HUES64 (cell line): Measurements from ENCODE around the gene CAAP1.
A peak's percentile ranks its signal among the peaks of the same experiment; 100 is the strongest.
"Not testable (repeated sequence)": the region's sequence is repeated elsewhere in the genome, so short reads cannot be mapped to it uniquely, and the experiment has no call there.

Source experiments
- H3K27ac ChIP-seq: 2 replicates; pipeline ENCODE4 v1.7.0; 2013; ENCODE audit warnings: low read depth, low read length, inconsistent platforms
- H3K27me3 ChIP-seq: 2 replicates; pipeline ENCODE4 v1.6.1; 2013; ENCODE audit warnings: mild to moderate bottlenecking, low read length; ENCODE audit not compliant: insufficient read depth
- H3K36me3 ChIP-seq: 2 replicates; pipeline ENCODE4 v1.6.1; 2013; ENCODE audit warnings: mild to moderate bottlenecking, low read length; ENCODE audit not compliant: insufficient read depth
- H3K4me1 ChIP-seq: 2 replicates; pipeline ENCODE4 v1.6.1; 2013; ENCODE audit warnings: mild to moderate bottlenecking, low read length, moderate library complexity; ENCODE audit not compliant: insufficient read depth
- H3K4me3 ChIP-seq: 2 replicates; pipeline ENCODE4 v1.5.1; 2013; ENCODE audit warnings: mild to moderate bottlenecking, low read length, moderate library complexity
- H3K9ac ChIP-seq: 2 replicates; pipeline ENCODE4 v1.6.1; 2013; ENCODE audit warnings: mild to moderate bottlenecking, low read depth, low read length
- H3K9me3 ChIP-seq: 2 replicates; pipeline ENCODE4 v1.6.1; 2013; ENCODE audit warnings: low read depth, low read length; ENCODE audit not compliant: insufficient read depth
- WGBS: fragments of 150-250, 120-280 bp; methylation state at CpG from one replicate; pipeline ENCODE4 v1.1.7; 2013; ENCODE audit warnings: missing lambda C conversion rate; 5-methylcytosine and 5-hydroxymethylcytosine counted together

CAAP1 gene

DNA sequence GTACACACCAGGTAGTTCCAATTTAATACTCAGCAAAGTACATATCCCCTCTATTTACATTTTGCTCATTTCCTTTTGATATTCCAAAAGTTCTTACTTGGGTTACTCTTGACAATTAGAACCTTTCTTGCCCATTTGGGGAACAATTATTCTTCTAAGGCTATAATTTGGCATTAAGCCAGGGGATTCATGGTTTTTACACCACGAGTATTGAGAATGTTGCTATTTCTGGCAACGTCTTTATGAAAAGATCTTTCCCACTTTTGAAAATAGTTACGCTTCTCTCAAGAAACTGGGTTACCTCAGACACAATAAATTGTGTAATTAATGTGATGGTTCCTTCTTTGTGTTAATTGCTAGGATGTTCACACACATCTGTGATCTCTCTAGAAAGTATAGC is 11.5 kb upstream of the CAAP1 start:
- H3K27me3 ChIP-seq = no peaks in the 10 kb centered on the region
- WGBS = 98% methylated on average over 3 of the region's 3 CpGs
- no peaks in the 10 kb centered on the region for H3K4me1 ChIP-seq
- H3K27ac ChIP-seq = no peak overlapping the region
- H3K9ac ChIP-seq = no peak overlapping the region
- no peaks in the 10 kb centered on the region for H3K9me3 ChIP-seq
- H3K4me3 ChIP-seq = no peak overlapping the region
- H3K36me3 ChIP-seq = peaks cover 56% of the 10 kb centered on the region

DNA sequence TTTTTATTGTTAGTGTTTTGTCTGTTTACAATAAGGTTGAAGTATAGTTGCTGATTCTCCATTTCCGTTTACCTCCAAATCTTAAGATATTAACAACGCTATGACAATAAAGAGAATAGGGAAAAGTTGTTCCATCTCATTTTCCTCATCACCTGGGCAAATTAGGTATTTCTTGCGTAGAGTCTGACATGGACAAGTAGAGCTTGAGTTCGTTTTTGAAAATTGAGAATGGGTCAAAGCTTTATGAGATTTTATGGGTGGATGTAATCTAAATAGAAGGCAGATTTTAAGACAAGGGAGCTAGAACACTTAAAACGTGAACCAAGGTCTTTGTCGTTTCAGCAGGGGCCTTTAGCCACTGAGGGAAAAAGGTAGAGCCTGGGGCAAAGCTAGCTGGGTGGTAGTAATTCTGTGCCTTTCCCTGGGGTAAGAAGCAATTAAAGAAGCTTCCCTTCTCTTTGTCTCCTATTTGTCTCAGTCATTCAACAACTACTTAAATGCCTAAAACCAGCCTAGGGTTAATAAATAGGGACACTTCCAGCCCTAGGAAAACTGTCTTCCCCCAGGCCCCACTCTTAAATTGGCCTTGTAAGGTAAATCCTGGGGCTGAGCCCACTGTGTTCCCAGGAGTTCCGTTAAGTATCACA is 551 bp upstream of the CAAP1 start:
- 23% methylated on average over 5 of the region's 7 CpGs for WGBS
- no peaks in the 10 kb centered on the region for H3K27me3 ChIP-seq

DNA sequence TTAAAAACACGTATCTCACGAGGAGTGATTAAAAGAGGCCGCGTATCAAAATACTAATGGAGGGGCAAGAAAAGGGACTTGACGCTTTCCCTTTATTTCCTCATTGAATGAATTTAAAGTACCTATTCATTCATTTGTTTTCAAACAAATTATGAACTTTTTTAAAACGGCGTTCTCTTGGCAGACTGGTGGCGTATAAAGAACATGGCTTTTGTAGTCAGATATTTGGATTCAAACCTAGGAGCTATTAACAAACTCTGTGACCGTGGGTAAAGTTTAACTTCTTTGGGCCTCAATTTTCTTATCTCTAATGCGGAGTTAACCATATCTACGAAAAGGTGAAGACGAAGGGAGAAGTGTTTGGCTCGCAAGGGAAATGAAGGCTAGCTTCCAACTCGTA is 876 bp downstream of the CAAP1 start:
- 2% methylated on average over 14 of the region's 14 CpGs for WGBS
- H3K9me3 ChIP-seq = no peaks in the 10 kb centered on the region
- peaks cover 8% of the 10 kb centered on the region for H3K36me3 ChIP-seq
- H3K4me3 ChIP-seq = peak overlapping the region; percentile 95
- H3K9ac ChIP-seq = peak overlapping the region; percentile 97
- H3K27me3 ChIP-seq = no peaks in the 10 kb centered on the region
- H3K4me1 ChIP-seq = peaks cover 12% of the 10 kb centered on the region; the same call in 1 of the 2 replicates
- peak overlapping the region; percentile 98 for H3K27ac ChIP-seq

More for the DNA sequence above, 551 bp upstream of the CAAP1 start:
- H3K27ac ChIP-seq = peak overlapping the region; percentile 98
- no peaks in the 10 kb centered on the region for H3K36me3 ChIP-seq
- peaks cover 12% of the 10 kb centered on the region; the same call in 1 of the 2 replicates for H3K4me1 ChIP-seq
- peak overlapping the region; percentile 97 for H3K9ac ChIP-seq
- peak overlapping the region; percentile 95 for H3K4me3 ChIP-seq
- H3K9me3 ChIP-seq = no peaks in the 10 kb centered on the region

DNA sequence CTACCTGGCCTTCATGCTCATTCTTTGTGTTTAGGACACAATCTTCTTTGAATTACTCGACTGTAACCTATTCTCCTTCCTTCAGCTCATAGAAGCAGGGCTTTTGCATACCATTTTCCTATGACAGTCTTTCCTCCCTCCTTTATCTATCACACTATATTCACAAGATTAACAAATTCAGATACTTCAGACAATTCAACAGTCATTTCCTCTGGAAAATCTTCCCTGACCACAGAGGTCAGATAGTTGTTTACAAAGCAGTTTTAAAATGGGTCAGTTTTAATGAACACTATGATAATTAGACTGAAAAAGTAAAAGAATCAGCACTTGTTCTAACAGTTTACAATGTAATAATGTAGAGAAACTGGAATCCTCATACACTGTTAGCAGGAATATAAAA is 4.3 kb downstream of the CAAP1 start:
- Histone ChIP-seq H3K27ac (no peak overlapping the region), H3K9ac (no peak overlapping the region), H3K9me3 (peaks cover 14% of the 10 kb centered on the region), H3K36me3 (peaks cover 41% of the 10 kb centered on the region), H3K4me3 (no peak overlapping the region), H3K27me3 (no peaks in the 10 kb centered on the region), H3K4me1 (peaks cover 8% of the 10 kb centered on the region; the same call in 1 of the 2 replicates)
- 90% methylated on average over 1 of the region's 1 CpG for WGBS

DNA sequence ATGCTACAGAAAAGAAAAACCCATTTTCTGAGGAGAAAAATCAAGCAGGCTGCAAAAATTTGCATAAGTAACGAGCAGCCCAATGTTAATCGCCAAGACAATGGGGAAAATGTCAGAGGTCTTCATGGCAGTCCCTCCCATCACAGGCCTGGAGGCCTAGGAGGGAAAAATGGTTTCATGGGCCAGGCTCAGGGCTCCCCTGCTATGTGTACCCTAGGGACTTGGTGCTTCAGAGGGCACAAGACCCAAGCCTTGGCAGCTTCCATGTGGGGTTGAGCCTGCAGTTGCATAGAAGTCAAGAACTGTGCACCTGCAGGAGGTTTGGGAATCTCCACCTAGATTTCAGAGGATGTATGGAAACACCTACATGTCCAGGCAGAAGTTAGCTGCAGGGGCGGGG is 10.4 kb downstream of the CAAP1 start:
- H3K4me3 ChIP-seq = no peak overlapping the region
- 99% methylated on average over 3 of the region's 3 CpGs for WGBS
- H3K4me1 ChIP-seq = no peaks in the 10 kb centered on the region
- H3K27ac ChIP-seq = no peak overlapping the region
- no peak overlapping the region for H3K9ac ChIP-seq
- peaks cover 27% of the 10 kb centered on the region for H3K9me3 ChIP-seq
- H3K27me3 ChIP-seq = no peaks in the 10 kb centered on the region
- H3K36me3 ChIP-seq = peaks cover 92% of the 10 kb centered on the region

DNA sequence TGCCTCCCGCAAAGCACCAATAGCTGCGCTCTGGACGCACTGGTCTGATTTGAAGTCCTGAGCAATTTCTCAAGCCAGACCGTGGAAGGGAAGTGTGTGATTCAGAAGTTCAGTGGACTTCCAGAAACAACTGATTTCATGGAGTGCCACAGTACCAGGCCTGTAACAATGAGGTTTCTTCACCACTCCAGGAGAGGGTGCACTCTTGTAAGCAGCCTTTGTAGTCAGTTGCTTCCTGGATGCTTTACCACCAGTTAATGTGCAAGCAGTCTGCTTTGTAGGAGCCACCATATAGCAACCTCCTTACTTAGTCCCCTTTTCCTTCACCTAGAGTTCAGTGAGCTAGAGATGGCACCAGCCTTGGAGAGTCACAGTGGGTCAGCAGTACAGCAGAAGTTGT is 12.3 kb downstream of the CAAP1 start:
- 96% methylated on average over 4 of the region's 4 CpGs for WGBS
- no peak overlapping the region for H3K27ac ChIP-seq
- H3K36me3 ChIP-seq = peaks cover 92% of the 10 kb centered on the region
- H3K27me3 ChIP-seq = no peaks in the 10 kb centered on the region
- H3K4me1 ChIP-seq = no peaks in the 10 kb centered on the region
- no peak overlapping the region for H3K4me3 ChIP-seq
- peaks cover 27% of the 10 kb centered on the region for H3K9me3 ChIP-seq
- no peak overlapping the region for H3K9ac ChIP-seq

DNA sequence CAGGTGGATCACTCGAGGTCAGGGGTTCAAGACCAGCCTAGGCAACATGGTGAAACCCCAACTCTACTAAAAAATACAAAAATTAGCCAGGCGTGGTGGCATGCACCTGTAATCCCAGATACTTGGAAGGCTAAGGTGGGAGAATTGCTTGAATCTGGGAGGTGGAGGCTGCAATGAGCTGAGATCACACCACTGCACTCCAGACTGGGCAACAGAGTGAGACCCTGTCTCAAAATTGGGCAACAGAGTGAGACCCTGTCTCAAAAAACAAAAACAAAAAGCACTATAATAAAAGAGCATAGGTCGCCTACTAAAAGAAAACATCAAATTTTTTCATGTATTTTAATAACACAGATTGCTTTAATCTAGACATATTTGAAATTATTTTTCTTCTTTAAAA is 17.4 kb downstream of the CAAP1 start:
- H3K4me1 ChIP-seq, H3K27ac ChIP-seq, H3K9me3 ChIP-seq, H3K4me3 ChIP-seq, H3K9ac ChIP-seq, H3K27me3 ChIP-seq: not testable (repeated sequence)
- H3K36me3 ChIP-seq = peaks cover 52% of the 10 kb centered on the region
- WGBS = 89% methylated on average over 3 of the region's 3 CpGs

DNA sequence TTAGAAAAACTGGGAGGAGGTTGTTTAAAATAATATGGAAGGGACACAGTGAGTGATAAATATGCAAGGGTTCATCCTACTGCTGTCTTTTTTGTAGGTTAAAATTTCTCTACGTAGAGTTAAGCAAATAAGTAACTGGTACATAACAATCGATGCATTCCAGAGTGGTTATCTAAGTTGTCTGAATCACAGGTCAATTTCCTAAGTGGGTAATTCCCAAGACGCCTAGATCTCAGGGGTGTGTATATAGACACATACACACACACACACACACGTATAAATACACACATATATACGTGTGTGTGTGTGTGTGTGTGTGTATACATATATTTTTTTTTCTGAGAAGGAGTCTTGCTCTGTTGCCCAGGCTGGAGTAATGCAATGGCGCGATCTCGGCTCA is 22.3 kb downstream of the CAAP1 start:
- Histone ChIP-seq H3K4me1 (peaks cover 3% of the 10 kb centered on the region; the same call in 1 of the 2 replicates), H3K9ac (no peak overlapping the region), H3K9me3 (no peaks in the 10 kb centered on the region), H3K4me3 (no peak overlapping the region), H3K27ac (no peak overlapping the region), H3K27me3 (no peaks in the 10 kb centered on the region), H3K36me3 (peaks cover 39% of the 10 kb centered on the region)
- 92% methylated on average over 6 of the region's 8 CpGs for WGBS

DNA sequence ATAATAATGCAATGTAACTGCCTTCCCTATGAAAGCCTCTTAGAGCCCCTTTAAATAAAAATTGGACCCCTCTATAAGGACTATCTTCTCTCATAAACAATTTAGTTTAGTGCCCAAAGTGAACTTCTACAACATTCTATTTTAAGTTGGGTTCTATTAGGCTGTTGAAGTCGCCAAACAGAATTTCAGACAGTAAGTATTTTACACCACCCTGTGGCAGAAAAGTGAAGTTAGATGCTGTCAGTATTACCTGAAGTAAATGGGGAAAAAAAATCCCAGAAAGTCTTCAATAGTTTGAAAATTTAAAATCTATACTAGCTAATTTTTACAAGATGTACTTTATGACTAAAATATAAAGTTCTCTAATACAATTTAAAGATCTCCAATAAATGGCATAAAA is 29.5 kb downstream of the CAAP1 start:
- H3K27me3 ChIP-seq = no peaks in the 10 kb centered on the region
- H3K36me3 ChIP-seq = peaks cover 50% of the 10 kb centered on the region
- H3K27ac ChIP-seq = no peak overlapping the region
- H3K9ac ChIP-seq = no peak overlapping the region
- no peaks in the 10 kb centered on the region for H3K9me3 ChIP-seq
- no peaks in the 10 kb centered on the region for H3K4me1 ChIP-seq
- no peak overlapping the region for H3K4me3 ChIP-seq
- WGBS = no CpG with 5 or more reads among the region's 1 CpG

DNA sequence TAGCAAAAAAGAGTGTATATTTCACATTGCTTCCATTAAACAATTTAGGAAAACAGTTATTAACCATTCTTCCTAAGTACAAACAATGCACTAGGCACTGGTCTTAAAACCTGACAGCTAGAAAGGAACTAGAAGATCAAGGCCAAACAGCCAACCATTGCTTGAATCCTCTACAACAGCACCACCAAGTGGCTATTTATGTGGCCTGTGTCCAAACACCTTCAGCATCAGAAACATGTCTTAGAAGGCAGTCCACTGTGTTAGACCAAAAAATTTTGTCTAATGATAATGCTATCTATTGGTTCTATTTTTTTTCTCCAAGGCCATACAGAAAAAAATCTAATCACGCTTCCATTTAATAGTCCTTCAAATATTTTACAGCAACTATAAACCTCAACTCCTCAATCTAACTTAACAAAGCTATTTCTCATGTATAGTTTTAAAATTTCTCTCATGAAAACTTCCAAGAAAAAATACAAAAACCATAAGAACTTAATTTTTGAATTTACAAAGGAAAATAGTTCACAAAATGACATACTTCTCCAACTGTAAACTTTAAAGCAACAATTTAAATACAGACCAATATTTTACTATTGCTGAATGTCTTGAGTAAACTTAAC is 36.1 kb downstream of the CAAP1 start:
- Histone ChIP-seq H3K9me3 (no peaks in the 10 kb centered on the region), H3K27me3 (no peaks in the 10 kb centered on the region), H3K36me3 (peaks cover 72% of the 10 kb centered on the region), H3K9ac (no peak overlapping the region), H3K4me3 (no peak overlapping the region), H3K27ac (no peak overlapping the region), H3K4me1 (no peaks in the 10 kb centered on the region)
- 40% methylated on average over 1 of the region's 1 CpG for WGBS

DNA sequence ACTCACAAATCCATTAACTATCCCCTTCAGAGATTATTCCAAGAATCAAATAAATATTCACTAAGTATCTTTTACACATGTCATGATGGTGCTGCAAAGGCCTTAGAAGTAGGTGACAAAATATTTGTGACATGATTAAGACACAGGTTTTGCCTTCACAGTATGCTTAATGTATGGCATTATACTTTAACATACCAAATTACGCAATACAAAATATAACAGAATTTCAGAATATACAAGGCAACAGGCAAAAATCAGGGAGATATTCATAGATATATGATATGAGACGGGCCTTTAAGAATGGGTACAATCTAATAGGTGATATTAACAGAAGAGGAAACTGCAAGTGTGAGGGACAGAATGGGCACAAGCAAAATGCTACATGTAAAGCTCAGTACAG is 41.6 kb downstream of the CAAP1 start:
- H3K9me3 ChIP-seq = no peaks in the 10 kb centered on the region
- H3K9ac ChIP-seq = no peak overlapping the region
- WGBS = 100% methylated on average over 1 of the region's 2 CpGs
- H3K27me3 ChIP-seq = no peaks in the 10 kb centered on the region
- H3K4me1 ChIP-seq = no peaks in the 10 kb centered on the region
- no peak overlapping the region for H3K4me3 ChIP-seq
- H3K27ac ChIP-seq = no peak overlapping the region
- peaks cover 73% of the 10 kb centered on the region for H3K36me3 ChIP-seq
